HG02678 (cell line): ENCODE measurements around the gene LRRC72.
"Not testable (repeated sequence)": the region's sequence is repeated elsewhere in the genome, so short reads cannot be mapped to it uniquely, and the experiment has no call there.

Experiments used
- ATAC-seq: cut with Tn5 transposase; IDR thresholded peaks from one replicate; pipeline ENCODE4 v1.9.1; 2021; ENCODE audit warnings: mild to moderate bottlenecking, moderate library complexity; ENCODE audit not compliant: unreplicated experiment

The LRRC72 gene

GRCh38 chr7:16526742-16527540 is at the start of gene LRRC72:
TSS of gene LRRC72 (plus strand) at chr7:16526825. CDS start at chr7:16526953, 128 bp downstream.
- ATAC-seq = no peak

- no peak for ATAC-seq
Measured at GRCh38 chr7:16479161-16479560, 47.5 kb upstream of the LRRC72 start.

GRCh38 chr7:16479591-16479990 is 47.0 kb upstream of the LRRC72 start:
- no peak for ATAC-seq

- no peak for ATAC-seq
Measured at GRCh38 chr7:16484453-16485158, 42.0 kb upstream of the LRRC72 start.

GRCh38 chr7:16491148-16491547 is 35.5 kb upstream of the LRRC72 start:
- no peak for ATAC-seq

- no peak for ATAC-seq
Measured at GRCh38 chr7:16492513-16493062, 34.0 kb upstream of the LRRC72 start.

- no peak for ATAC-seq
Measured at GRCh38 chr7:16493266-16493665, 33.4 kb upstream of the LRRC72 start.

- ATAC-seq = no peak
Measured at GRCh38 chr7:16494551-16494950, 32.1 kb upstream of the LRRC72 start.

GRCh38 chr7:16494955-16495719 is 31.5 kb upstream of the LRRC72 start:
- ATAC-seq = no peak

- ATAC-seq = no peak
Measured at GRCh38 chr7:16498122-16498521, 28.5 kb upstream of the LRRC72 start.

- ATAC-seq = no peak
Measured at GRCh38 chr7:16502303-16502702, 24.3 kb upstream of the LRRC72 start.

- no peak for ATAC-seq
Measured at GRCh38 chr7:16504019-16504418, 22.6 kb upstream of the LRRC72 start.

GRCh38 chr7:16506422-16506821 is 20.2 kb upstream of the LRRC72 start:
- ATAC-seq = not testable (repeated sequence)

- ATAC-seq = no peak
Measured at GRCh38 chr7:16509829-16510228, 16.8 kb upstream of the LRRC72 start.

GRCh38 chr7:16511314-16511713 is 15.3 kb upstream of the LRRC72 start:
- ATAC-seq = no peak

GRCh38 chr7:16512097-16512496 is 14.5 kb upstream of the LRRC72 start:
- no peak for ATAC-seq

- ATAC-seq = no peak
Measured at GRCh38 chr7:16514271-16514670, 12.4 kb upstream of the LRRC72 start.

GRCh38 chr7:16514729-16515128 is 11.9 kb upstream of the LRRC72 start:
- no peak for ATAC-seq

- no peak for ATAC-seq
Measured at GRCh38 chr7:16515785-16516685, 10.6 kb upstream of the LRRC72 start.

GRCh38 chr7:16519985-16520384 is 6.6 kb upstream of the LRRC72 start:
- ATAC-seq = not testable (repeated sequence)
